HepG2 (cell line): ENCODE data around the gene ABHD15. TPM values are rescaled to one million over a fixed set of nuclear protein-coding genes. Genes with fewer than 3 reads are reported as not detected.

Source experiments
- CBFB ChIP-seq: sonication (generic); formaldehyde crosslinking; IDR thresholded peaks from 2 replicates; pipeline ENCODE4 v1.4.0; 2020; ENCODE audit warnings: missing genetic modification reagents
- EEA1 ChIP-seq: sonication (generic); formaldehyde crosslinking; IDR thresholded peaks from 2 replicates; pipeline ENCODE4 v1.5.1; 2020; ENCODE audit warnings: mild to moderate bottlenecking, missing genetic modification reagents, borderline replicate concordance
- FOXM1 ChIP-seq: sonication (generic); formaldehyde crosslinking; IDR thresholded peaks from 2 replicates; pipeline ENCODE4 v1.5.0; 2020; ENCODE audit warnings: missing genetic modification reagents
- FOXO1 ChIP-seq: sonication (generic); formaldehyde crosslinking; IDR thresholded peaks from 2 replicates; pipeline ENCODE4 v1.4.0; 2020; ENCODE audit warnings: missing genetic modification reagents
- HNRNPL ChIP-seq: fragments of 200-400 bp; formaldehyde crosslinking; IDR thresholded peaks from 2 replicates; pipeline ENCODE4 v1.6.1; 2017; ENCODE audit warnings: mild to moderate bottlenecking, low read depth, low read length
- IRF2 ChIP-seq: IDR thresholded peaks from 2 replicates; pipeline ENCODE4 v1.6.1; 2018; ENCODE audit warnings: missing genetic modification reagents, missing compliant biosample characterization
- JDP2 ChIP-seq: sonication (generic); formaldehyde crosslinking; IDR thresholded peaks from 2 replicates; pipeline ENCODE4 v1.8.1; 2022; ENCODE audit warnings: missing genetic modification reagents, borderline replicate concordance
- MXI1 ChIP-seq: IDR thresholded peaks from 3 replicates; pipeline ENCODE4 v1.6.1; 2012; ENCODE audit warnings: low read depth, low read length, inconsistent platforms, borderline replicate concordance
- NCOA1 ChIP-seq: sonication (generic); formaldehyde crosslinking; IDR thresholded peaks from 2 replicates; pipeline ENCODE4 v1.9.0; 2021; ENCODE audit warnings: missing genetic modification reagents
- NFATC3 ChIP-seq: sonication (generic); formaldehyde crosslinking; IDR thresholded peaks from 2 replicates; pipeline ENCODE4 v1.5.1; 2020; ENCODE audit warnings: mild to moderate bottlenecking, missing genetic modification reagents
- PHF5A ChIP-seq: IDR thresholded peaks from one replicate; pipeline ENCODE4 v1.6.1; 2018; ENCODE audit warnings: low read depth, missing genetic modification reagents; ENCODE audit not compliant: unreplicated experiment
- RARG ChIP-seq: sonication (generic); formaldehyde crosslinking; IDR thresholded peaks from 2 replicates; pipeline ENCODE4 v1.4.0; 2020; ENCODE audit warnings: low read depth, mild to moderate bottlenecking, missing genetic modification reagents
- ZBTB8A ChIP-seq: sonication (generic); formaldehyde crosslinking; IDR thresholded peaks from 2 replicates; pipeline ENCODE4 v1.4.0; 2020; ENCODE audit warnings: mild to moderate bottlenecking, low read depth, missing genetic modification reagents, borderline replicate concordance
- ZNF138 ChIP-seq: sonication (generic); formaldehyde crosslinking; IDR thresholded peaks from 2 replicates; pipeline ENCODE4 v1.5.0; 2020; ENCODE audit warnings: mild to moderate bottlenecking, low read depth, missing genetic modification reagents
- ZNF234 ChIP-seq: sonication (generic); formaldehyde crosslinking; conservative IDR thresholded peaks from 2 replicates; pipeline ENCODE4 v1.5.1; 2020; ENCODE audit warnings: mild to moderate bottlenecking, missing genetic modification reagents
- ZNF441 ChIP-seq: sonication (generic); formaldehyde crosslinking; IDR thresholded peaks from 2 replicates; pipeline ENCODE4 v1.7.0; 2021; ENCODE audit warnings: missing genetic modification reagents, borderline replicate concordance
- ZNF547 ChIP-seq: sonication (generic); formaldehyde crosslinking; IDR thresholded peaks from 2 replicates; pipeline ENCODE4 v1.5.1; 2020; ENCODE audit warnings: mild to moderate bottlenecking, missing genetic modification reagents
- ZNF615 ChIP-seq: sonication (generic); formaldehyde crosslinking; IDR thresholded peaks from 2 replicates; pipeline ENCODE4 v1.5.0; 2020; ENCODE audit warnings: mild to moderate bottlenecking, missing genetic modification reagents, borderline replicate concordance
- ZNF672 ChIP-seq: sonication (generic); formaldehyde crosslinking; IDR thresholded peaks from 2 replicates; pipeline ENCODE4 v1.8.1; 2022; ENCODE audit warnings: missing genetic modification reagents
- ZNF749 ChIP-seq: sonication (generic); formaldehyde crosslinking; IDR thresholded peaks from 2 replicates; pipeline ENCODE4 v1.8.0; 2022; ENCODE audit warnings: mild to moderate bottlenecking, missing genetic modification reagents, moderate library complexity, borderline replicate concordance
- polyA plus RNA-seq, 8 experiments: library from polyadenylated mRNA; depleted of rRNA in 3 of 8; stranded (reverse) in 7 of 8; unstranded in 1 of 8; fragments of >200 nt; fragmentation: Illumina TruSeq in 4 of 8; extraction: Trizol in 4 of 8; gene quantifications; 2 replicates each; pipeline versions ENCODE4 v1.2.1 to v1.2.3, GENCODE V29; 2011 to 2016; ENCODE audit warnings: low read depth in 4 of 8, missing spikeins in 1 of 8, mixed read lengths in 1 of 8; ENCODE audit not compliant: insufficient read depth in 1 of 8
- total RNA-seq, 5 experiments: library from RNA; depleted of rRNA; stranded (reverse); fragments of >200 nt; fragmentation: Illumina TruSeq; extraction: Trizol; gene quantifications; 2 replicates each; pipeline ENCODE4 v1.2.3, GENCODE V29; 2016; ENCODE audit warnings: low read depth in 1 of 5
- TF ChIP-seq, protein P1 (sequence below), 2 experiments: IDR thresholded peaks; 2 replicates each; pipeline ENCODE4 v1.6.1; 2011 to 2012; ENCODE audit warnings: low read length in 2 of 2, borderline replicate concordance in 1 of 2, low read depth in 1 of 2, mild to moderate bottlenecking in 1 of 2, moderate library complexity in 1 of 2
- TF ChIP-seq, protein P2 (sequence below): sonication (generic); formaldehyde crosslinking; IDR thresholded peaks from 2 replicates; pipeline ENCODE4 v1.4.0; 2020; ENCODE audit warnings: mild to moderate bottlenecking, low read depth, missing genetic modification reagents
- TF ChIP-seq, protein P3 (sequence below): sonication (generic); formaldehyde crosslinking; IDR thresholded peaks from 2 replicates; pipeline ENCODE4 v1.4.0; 2020; ENCODE audit warnings: missing genetic modification reagents, borderline replicate concordance

ABHD15 gene
- total and polyA plus RNA-seq, 2 of the 13 experiments (the other 11 are each of a cell fraction or from before 2014, with no cell fraction given), result 2.4 to 7.7 TPM

DNA sequence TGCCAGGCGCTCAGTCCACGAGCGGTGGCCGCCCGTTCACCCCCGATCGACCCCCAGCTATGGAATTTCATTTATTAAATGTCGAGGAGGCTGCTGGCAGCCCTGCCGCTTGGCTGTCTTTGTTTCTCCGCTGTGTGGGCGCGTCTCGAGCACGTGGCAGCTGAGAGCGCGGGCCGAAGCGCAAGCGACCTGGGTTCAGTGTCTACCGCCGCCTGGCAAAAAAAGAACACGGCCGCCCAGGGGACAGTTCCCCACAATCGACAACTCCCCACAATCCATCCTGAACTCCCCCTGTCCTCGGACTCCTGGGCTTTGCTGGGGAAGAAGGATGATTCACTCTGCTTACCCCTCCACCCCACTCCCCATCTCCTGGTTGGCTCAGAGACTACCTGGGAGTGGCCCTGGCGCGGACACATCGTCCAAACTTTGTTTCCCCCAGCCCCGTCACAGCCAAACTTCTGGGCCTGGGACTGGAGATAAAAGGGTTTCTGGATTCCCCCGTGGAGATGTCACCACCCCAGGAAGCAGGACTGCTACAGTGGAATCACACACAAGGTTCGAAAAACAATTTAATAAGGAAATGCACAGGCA is 24.4 kb upstream of the ABHD15 start (continued):
- no peak; the same call in 1 of the 2 replicates for TF ChIP-seq CBFB
- no peak for TF ChIP-seq NFATC3 (CRISPR knock-in tag)
- TF ChIP-seq HNRNPL, result peak; percentile 54; the same call in 1 of the 2 replicates
- TF ChIP-seq FOXO1, result peak; percentile 33; the same call in 1 of the 2 replicates
- no peak for TF ChIP-seq RARG (CRISPR knock-in tag)
- 0 out of 2 replicates have a peak, but pooled peaks have one; percentile 8 for TF ChIP-seq ZNF749 (CRISPR knock-in tag)
- TF ChIP-seq ZNF615 (CRISPR knock-in tag), result no peak
- no peak; the same call in 1 of the 2 replicates for TF ChIP-seq EEA1 (CRISPR knock-in tag)
- TF ChIP-seq, protein P1, sequence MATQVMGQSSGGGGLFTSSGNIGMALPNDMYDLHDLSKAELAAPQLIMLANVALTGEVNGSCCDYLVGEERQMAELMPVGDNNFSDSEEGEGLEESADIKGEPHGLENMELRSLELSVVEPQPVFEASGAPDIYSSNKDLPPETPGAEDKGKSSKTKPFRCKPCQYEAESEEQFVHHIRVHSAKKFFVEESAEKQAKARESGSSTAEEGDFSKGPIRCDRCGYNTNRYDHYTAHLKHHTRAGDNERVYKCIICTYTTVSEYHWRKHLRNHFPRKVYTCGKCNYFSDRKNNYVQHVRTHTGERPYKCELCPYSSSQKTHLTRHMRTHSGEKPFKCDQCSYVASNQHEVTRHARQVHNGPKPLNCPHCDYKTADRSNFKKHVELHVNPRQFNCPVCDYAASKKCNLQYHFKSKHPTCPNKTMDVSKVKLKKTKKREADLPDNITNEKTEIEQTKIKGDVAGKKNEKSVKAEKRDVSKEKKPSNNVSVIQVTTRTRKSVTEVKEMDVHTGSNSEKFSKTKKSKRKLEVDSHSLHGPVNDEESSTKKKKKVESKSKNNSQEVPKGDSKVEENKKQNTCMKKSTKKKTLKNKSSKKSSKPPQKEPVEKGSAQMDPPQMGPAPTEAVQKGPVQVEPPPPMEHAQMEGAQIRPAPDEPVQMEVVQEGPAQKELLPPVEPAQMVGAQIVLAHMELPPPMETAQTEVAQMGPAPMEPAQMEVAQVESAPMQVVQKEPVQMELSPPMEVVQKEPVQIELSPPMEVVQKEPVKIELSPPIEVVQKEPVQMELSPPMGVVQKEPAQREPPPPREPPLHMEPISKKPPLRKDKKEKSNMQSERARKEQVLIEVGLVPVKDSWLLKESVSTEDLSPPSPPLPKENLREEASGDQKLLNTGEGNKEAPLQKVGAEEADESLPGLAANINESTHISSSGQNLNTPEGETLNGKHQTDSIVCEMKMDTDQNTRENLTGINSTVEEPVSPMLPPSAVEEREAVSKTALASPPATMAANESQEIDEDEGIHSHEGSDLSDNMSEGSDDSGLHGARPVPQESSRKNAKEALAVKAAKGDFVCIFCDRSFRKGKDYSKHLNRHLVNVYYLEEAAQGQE (IDR thresholded peaks at IDR 0.05; ENCODE audit: borderline replicate concordance in 1 of 2, low read depth in 1 of 2, low read length in 2 of 2), result peak in 1 of 2 experiments; percentile 12; a peak in 1 of 4 replicates
- TF ChIP-seq, protein P2, sequence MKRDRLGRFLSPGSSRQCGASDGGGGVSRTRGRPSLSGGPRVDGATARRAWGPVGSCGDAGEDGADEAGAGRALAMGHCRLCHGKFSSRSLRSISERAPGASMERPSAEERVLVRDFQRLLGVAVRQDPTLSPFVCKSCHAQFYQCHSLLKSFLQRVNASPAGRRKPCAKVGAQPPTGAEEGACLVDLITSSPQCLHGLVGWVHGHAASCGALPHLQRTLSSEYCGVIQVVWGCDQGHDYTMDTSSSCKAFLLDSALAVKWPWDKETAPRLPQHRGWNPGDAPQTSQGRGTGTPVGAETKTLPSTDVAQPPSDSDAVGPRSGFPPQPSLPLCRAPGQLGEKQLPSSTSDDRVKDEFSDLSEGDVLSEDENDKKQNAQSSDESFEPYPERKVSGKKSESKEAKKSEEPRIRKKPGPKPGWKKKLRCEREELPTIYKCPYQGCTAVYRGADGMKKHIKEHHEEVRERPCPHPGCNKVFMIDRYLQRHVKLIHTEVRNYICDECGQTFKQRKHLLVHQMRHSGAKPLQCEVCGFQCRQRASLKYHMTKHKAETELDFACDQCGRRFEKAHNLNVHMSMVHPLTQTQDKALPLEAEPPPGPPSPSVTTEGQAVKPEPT, result 0 out of 2 replicates have a peak, but pooled peaks have one; percentile 41
- TF ChIP-seq ZBTB8A, result no peak
- TF ChIP-seq ZNF138 (CRISPR knock-in tag), result peak; percentile 58; the same call in 1 of the 2 replicates
- TF ChIP-seq NCOA1 (CRISPR knock-in tag), result no peak
- TF ChIP-seq ZNF547 (CRISPR knock-in tag), result 0 out of 2 replicates have a peak, but pooled peaks have one; percentile 17
- TF ChIP-seq MXI1, result peak; percentile 85
- no peak for TF ChIP-seq IRF2
- TF ChIP-seq, protein P3, sequence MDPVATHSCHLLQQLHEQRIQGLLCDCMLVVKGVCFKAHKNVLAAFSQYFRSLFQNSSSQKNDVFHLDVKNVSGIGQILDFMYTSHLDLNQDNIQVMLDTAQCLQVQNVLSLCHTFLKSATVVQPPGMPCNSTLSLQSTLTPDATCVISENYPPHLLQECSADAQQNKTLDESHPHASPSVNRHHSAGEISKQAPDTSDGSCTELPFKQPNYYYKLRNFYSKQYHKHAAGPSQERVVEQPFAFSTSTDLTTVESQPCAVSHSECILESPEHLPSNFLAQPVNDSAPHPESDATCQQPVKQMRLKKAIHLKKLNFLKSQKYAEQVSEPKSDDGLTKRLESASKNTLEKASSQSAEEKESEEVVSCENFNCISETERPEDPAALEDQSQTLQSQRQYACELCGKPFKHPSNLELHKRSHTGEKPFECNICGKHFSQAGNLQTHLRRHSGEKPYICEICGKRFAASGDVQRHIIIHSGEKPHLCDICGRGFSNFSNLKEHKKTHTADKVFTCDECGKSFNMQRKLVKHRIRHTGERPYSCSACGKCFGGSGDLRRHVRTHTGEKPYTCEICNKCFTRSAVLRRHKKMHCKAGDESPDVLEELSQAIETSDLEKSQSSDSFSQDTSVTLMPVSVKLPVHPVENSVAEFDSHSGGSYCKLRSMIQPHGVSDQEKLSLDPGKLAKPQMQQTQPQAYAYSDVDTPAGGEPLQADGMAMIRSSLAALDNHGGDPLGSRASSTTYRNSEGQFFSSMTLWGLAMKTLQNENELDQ, result no peak
- TF ChIP-seq JDP2 (CRISPR knock-in tag), result no peak
- 0 out of 2 replicates have a peak, but pooled peaks have one; percentile 31 for TF ChIP-seq ZNF441 (CRISPR knock-in tag)
- peak; percentile 70; the same call in 1 of the 2 replicates for TF ChIP-seq ZNF234 (CRISPR knock-in tag)
- no peak for TF ChIP-seq FOXM1 (CRISPR knock-in tag)
- TF ChIP-seq ZNF672 (CRISPR knock-in tag), result no peak
- TF ChIP-seq PHF5A (CRISPR knock-in tag), result no peak
